Neural crest cell (in vitro differentiated cells): ENCODE measurements around the gene PPP1R13B. TPM values are rescaled to one million over a fixed set of nuclear protein-coding genes. Genes with fewer than 3 reads are reported as not detected.
"Not testable (repeated sequence)": the region's sequence is repeated elsewhere in the genome, so short reads cannot be mapped to it uniquely, and the experiment has no call there.

ENCODE experiments used
- DNase-seq: peaks from one replicate; pipeline ENCODE4 v3.0.0; 2021; ENCODE audit warnings: low read depth, mixed read lengths, low spot score
- H3K27ac Mint-ChIP-seq: one replicate; pipeline ENCODE4 v1.8.0; 2021; ENCODE audit warnings: mild to moderate bottlenecking, mixed read lengths; ENCODE audit not compliant: unreplicated experiment
- H3K27me3 Mint-ChIP-seq: 2 replicates; pipeline ENCODE4 v1.8.0; 2021; ENCODE audit warnings: low read depth, mild to moderate bottlenecking, mixed read lengths
- H3K36me3 Mint-ChIP-seq: 2 replicates; pipeline ENCODE4 v1.8.0; 2021; ENCODE audit warnings: low read depth, mild to moderate bottlenecking, mixed read lengths
- H3K4me1 Mint-ChIP-seq: 2 replicates; pipeline ENCODE4 v1.8.0; 2021; ENCODE audit warnings: mixed read lengths
- H3K4me3 Mint-ChIP-seq: one replicate; pipeline ENCODE4 v1.8.0; 2021; ENCODE audit warnings: mild to moderate bottlenecking, mixed read lengths
- H3K9me3 Mint-ChIP-seq: 2 replicates; pipeline ENCODE4 v1.8.0; 2021; ENCODE audit warnings: mixed read lengths
- CTCF ChIP-seq: fragments of 200-600 bp; sonication (generic); conservative IDR thresholded peaks from 2 replicates; pipeline ENCODE4 v1.5.0; 2021; ENCODE audit warnings: antibody characterized with exemption, mild to moderate bottlenecking
- total RNA-seq: library from RNA; stranded (reverse); gene quantifications from 2 replicates; pipeline ENCODE4 v1.2.1, GENCODE V29; 2021

The PPP1R13B gene
- total RNA-seq, 1 donor from 2014 or later = 6.8 TPM

- Mint-ChIP-seq H3K36me3 (peaks cover 3% of the 10 kb centered on the region), H3K9me3 (peaks cover 4% of the 10 kb centered on the region), H3K27ac (no peak overlapping the region), H3K4me3 (no peak overlapping the region), H3K27me3 (no peaks in the 10 kb centered on the region), H3K4me1 (no peaks in the 10 kb centered on the region)
- no peak for DNase-seq
- TF ChIP-seq CTCF = no peak
These were observed 44.9 kb upstream of the PPP1R13B start for GRCh38 chr14:103892247-103892646.

- no peak overlapping the region for H3K4me3 Mint-ChIP-seq
- DNase-seq = no peak
- no peak for TF ChIP-seq CTCF
- H3K9me3 Mint-ChIP-seq = peaks cover 4% of the 10 kb centered on the region
- H3K27me3 Mint-ChIP-seq = no peaks in the 10 kb centered on the region
- no peak overlapping the region for H3K27ac Mint-ChIP-seq
- H3K36me3 Mint-ChIP-seq = peaks cover 3% of the 10 kb centered on the region
- H3K4me1 Mint-ChIP-seq = peaks cover under 1% of the 10 kb centered on the region
These were observed 44.4 kb upstream of the PPP1R13B start for GRCh38 chr14:103891667-103892215.

GRCh38 chr14:103890821-103891666 lies 43.7 kb upstream of the PPP1R13B start:
- no peaks in the 10 kb centered on the region for H3K9me3 Mint-ChIP-seq
- H3K27me3 Mint-ChIP-seq = peaks cover 3% of the 10 kb centered on the region
- no peak for DNase-seq
- no peak for TF ChIP-seq CTCF
- no peaks in the 10 kb centered on the region for H3K36me3 Mint-ChIP-seq
- H3K27ac Mint-ChIP-seq = no peak overlapping the region
- H3K4me1 Mint-ChIP-seq = peaks cover 7% of the 10 kb centered on the region
- no peak overlapping the region for H3K4me3 Mint-ChIP-seq

DNA sequence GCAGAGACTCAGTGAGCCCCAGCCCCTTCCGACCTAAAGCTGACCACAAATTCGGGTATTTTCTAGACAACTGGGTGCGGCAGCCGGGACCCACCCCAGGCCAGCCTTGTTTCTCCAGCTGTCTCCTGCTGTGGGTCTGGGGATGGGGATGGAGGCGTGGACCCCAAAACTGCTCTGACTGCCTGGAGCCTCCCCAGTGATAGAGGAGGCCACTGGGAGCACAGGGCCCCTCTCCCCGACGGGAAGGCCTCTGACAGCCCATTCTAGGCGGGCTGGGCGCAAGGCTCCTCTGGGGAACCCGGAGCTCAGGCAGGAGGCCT lies 42.6 kb upstream of the PPP1R13B start:
- DNase-seq = no peak
- no peak for TF ChIP-seq CTCF
- Mint-ChIP-seq H3K27me3 (peaks cover 5% of the 10 kb centered on the region), H3K4me3 (no peak overlapping the region), H3K9me3 (no peaks in the 10 kb centered on the region), H3K4me1 (peaks cover 8% of the 10 kb centered on the region), H3K36me3 (no peaks in the 10 kb centered on the region), H3K27ac (no peak overlapping the region)

GRCh38 chr14:103889313-103890051 lies 42.1 kb upstream of the PPP1R13B start:
- Mint-ChIP-seq H3K4me3 (no peak overlapping the region), H3K27ac (no peak overlapping the region), H3K4me1 (peaks cover 8% of the 10 kb centered on the region), H3K27me3 (peaks cover 5% of the 10 kb centered on the region), H3K9me3 (no peaks in the 10 kb centered on the region), H3K36me3 (no peaks in the 10 kb centered on the region)
- DNase-seq = no peak
- TF ChIP-seq CTCF = no peak

DNA sequence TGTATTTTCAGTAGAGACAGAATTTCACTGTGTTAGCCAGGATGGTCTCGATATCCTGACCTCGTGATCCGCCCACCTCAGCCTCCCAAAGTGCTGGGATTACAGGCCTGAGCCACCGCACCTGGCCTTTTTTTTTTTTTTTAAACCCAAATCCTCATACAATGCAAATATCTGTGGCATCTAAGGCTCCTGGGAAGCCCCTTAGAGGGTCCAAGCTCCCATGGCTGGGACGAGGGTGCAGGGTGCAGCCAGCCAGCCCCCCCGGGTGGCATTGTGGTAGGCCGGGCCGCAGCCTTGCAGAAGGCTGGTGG lies 41.6 kb upstream of the PPP1R13B start:
- H3K4me3 Mint-ChIP-seq, H3K4me1 Mint-ChIP-seq, DNase-seq, H3K27me3 Mint-ChIP-seq, H3K9me3 Mint-ChIP-seq, H3K27ac Mint-ChIP-seq, H3K36me3 Mint-ChIP-seq: not testable (repeated sequence)
